K562 treated with DMSO at 1 percent for 48 hours (cell line): ENCODE data around the gene SACM1L. TPM values are rescaled to one million over a fixed set of nuclear protein-coding genes. Genes with fewer than 3 reads are reported as not detected.

ENCODE experiments used
- total RNA-seq: library from RNA; unstranded; fragments of 300-600 nt; gene quantifications from 2 replicates; pipeline ENCODE4 v1.2.3, GENCODE V29; 2022; ENCODE audit warnings: low replicate concordance; ENCODE audit errors: extremely low read depth

Gene SACM1L
- total RNA-seq, result not detected in 2 replicates

GRCh38 chr3:45688882-45689786, at the start of gene SACM1L:
SACM1L (plus strand) TSS chr3:45689396; CDS start chr3:45689466, 70 bp downstream.

Other genes with a start within 250 kb of the SACM1L start
- not detected in 2 replicates for gene LIMD1, start 94.6 kb upstream of the SACM1L start, total RNA-seq
- not detected in 2 replicates for gene SLC6A20, start 107.1 kb downstream of the SACM1L start, total RNA-seq
- gene LZTFL1, start 152.7 kb downstream of the SACM1L start, total RNA-seq, result not detected in 2 replicates
- not detected in 2 replicates for gene CCR9, start 197.1 kb downstream of the SACM1L start, total RNA-seq